CD1c-positive myeloid dendritic cell (primary cell): ENCODE results near the gene TEX14.
A peak's percentile ranks its signal among the peaks of the same experiment; 100 is the strongest.
"Not testable (repeated sequence)": the region's sequence is repeated elsewhere in the genome, so short reads cannot be mapped to it uniquely, and the experiment has no call there.

Source experiments
- DNase-seq: peaks from one replicate; pipeline ENCODE4 v3.0.0-alpha.2; 2016; ENCODE audit errors: extremely low spot score

TEX14 gene

GRCh38 chr17:58606934-58607333 is 84.9 kb downstream of the TEX14 start:
- DNase-seq: no peak

GRCh38 chr17:58605986-58606385 is 85.9 kb downstream of the TEX14 start:
- DNase-seq: peak; percentile 28

GRCh38 chr17:58605470-58605869 is 86.4 kb downstream of the TEX14 start:
- peak; percentile 88 for DNase-seq

- DNase-seq: no peak
Observed at GRCh38 chr17:58601976-58602375, 89.9 kb downstream of the TEX14 start.

GRCh38 chr17:58597371-58597770 is 94.5 kb downstream of the TEX14 start:
- DNase-seq: no peak

- no peak for DNase-seq
Observed at GRCh38 chr17:58595194-58595792, 96.6 kb downstream of the TEX14 start.

- no peak for DNase-seq
Observed at GRCh38 chr17:58593123-58593522, 98.7 kb downstream of the TEX14 start.

GRCh38 chr17:58591455-58591854 is 100.4 kb downstream of the TEX14 start:
- no peak for DNase-seq

- DNase-seq: no peak
Observed at GRCh38 chr17:58590377-58590776, 101.5 kb downstream of the TEX14 start.

GRCh38 chr17:58587713-58588117 is 104.1 kb downstream of the TEX14 start:
- DNase-seq: peak; percentile 68

- DNase-seq: no peak
Observed at GRCh38 chr17:58586009-58586644, 105.7 kb downstream of the TEX14 start.

GRCh38 chr17:58585554-58585953 is 106.3 kb downstream of the TEX14 start:
- no peak for DNase-seq

GRCh38 chr17:58583486-58583885 is 108.4 kb downstream of the TEX14 start:
- no peak for DNase-seq

GRCh38 chr17:58582718-58583117 is 109.1 kb downstream of the TEX14 start:
- DNase-seq: not testable (repeated sequence)

- DNase-seq: no peak
Observed at GRCh38 chr17:58580671-58581070, 111.2 kb downstream of the TEX14 start.

- DNase-seq: peak; percentile 72
Observed at GRCh38 chr17:58577696-58578095, 114.1 kb downstream of the TEX14 start.

- no peak for DNase-seq
Observed at GRCh38 chr17:58576679-58577367, 115.0 kb downstream of the TEX14 start.

GRCh38 chr17:58575511-58575910 is 116.3 kb downstream of the TEX14 start:
- DNase-seq: peak; percentile 25

GRCh38 chr17:58574025-58574424 is 117.8 kb downstream of the TEX14 start:
- no peak for DNase-seq

GRCh38 chr17:58572846-58573245 is 119.0 kb downstream of the TEX14 start:
- no peak for DNase-seq

GRCh38 chr17:58570758-58571157 is 121.1 kb downstream of the TEX14 start:
- no peak for DNase-seq

GRCh38 chr17:58569196-58569595 is 122.6 kb downstream of the TEX14 start:
- peak; percentile 28 for DNase-seq
